ENCODE results near the gene HS3ST4.
"Not testable (repeated sequence)": the region's sequence is repeated elsewhere in the genome, so short reads cannot be mapped to it uniquely, and the experiment has no call there.

The HS3ST4 gene

GRCh38 chr16:25734430-25735385 lies 42.9 kb downstream of the HS3ST4 start:
- no peak for FAIRE-seq

DNA sequence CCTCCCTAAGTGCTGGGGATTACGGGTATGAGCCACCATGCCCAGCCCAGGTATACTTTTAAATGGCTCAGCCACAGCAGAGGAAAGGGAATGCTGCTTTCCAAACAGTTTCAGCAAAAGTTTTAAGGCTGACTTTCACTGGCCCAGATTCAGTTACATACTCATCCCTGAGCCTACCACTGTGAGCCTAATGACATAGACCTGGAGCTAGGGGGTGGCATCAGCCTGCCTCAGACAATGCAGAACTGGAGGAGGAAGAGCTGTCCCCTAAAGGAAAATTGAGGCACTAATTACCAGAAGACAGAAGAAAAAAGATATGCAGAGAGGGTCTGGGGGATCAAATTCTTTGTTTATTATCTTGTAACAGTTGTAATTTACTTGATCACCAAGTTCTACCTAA lies 43.9 kb downstream of the HS3ST4 start:
- no peak for FAIRE-seq

GRCh38 chr16:25747160-25747758 lies 55.5 kb downstream of the HS3ST4 start:
- FAIRE-seq = no peak

DNA sequence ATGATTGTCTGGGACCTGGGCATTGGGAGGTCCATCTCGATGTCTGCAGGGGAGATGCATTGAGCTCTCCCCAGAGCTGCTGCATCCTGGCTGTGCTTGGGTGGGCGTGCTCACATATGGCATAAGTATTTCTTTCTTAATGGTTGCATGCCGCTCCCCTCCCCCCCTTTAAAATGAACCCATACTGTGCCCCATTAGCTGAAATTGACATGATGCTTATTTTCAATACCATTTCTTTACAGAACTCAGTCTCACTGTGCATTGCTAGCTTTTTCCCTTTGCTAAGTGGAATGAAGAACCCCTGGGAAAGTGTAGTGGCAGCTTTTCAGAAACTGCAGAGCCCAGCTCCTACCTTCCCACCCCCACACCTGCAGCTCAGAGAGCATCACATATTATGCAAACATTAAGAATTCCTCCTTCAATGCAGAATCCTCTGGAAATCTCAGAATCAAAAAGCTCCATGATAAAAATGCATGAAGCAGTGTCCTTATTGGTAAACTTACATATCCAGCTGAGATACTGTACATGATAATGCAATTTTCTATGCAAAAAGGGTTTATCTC lies 56.4 kb downstream of the HS3ST4 start:
- FAIRE-seq = no peak

DNA sequence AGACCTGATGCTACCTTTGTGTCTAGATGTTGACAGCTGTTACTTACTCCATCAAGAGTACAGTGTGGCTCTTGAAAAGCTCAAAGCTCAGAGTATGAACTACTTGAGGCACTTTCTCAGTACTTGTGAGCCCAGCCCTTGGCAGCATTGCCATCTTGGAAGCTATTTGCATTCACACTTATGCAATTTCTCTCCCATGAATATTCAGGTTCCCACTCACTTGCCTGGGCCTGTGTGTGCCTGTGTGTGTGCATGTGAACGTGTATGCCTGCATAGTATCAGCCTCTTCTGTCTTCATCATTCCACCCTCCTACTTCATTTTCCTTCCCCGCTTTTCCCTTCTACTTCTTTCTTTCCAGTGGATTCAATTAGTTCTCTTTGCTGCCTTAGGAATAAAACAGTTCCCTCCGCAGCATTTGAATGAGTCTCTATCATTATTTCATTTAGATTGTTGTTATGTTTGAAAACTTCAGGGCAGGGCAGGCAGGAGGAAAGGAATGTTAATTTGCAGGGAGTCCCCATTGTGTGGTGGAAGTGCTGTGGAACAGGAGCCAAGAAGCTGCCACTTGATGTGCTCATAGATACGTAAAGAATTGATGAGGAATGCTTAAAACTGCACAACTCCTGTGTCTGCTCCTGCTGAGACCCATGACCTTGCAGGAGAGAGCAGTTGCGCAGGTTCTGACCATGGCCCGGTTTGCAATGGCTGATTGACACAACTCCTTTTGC lies 58.9 kb downstream of the HS3ST4 start:
- FAIRE-seq = no peak

DNA sequence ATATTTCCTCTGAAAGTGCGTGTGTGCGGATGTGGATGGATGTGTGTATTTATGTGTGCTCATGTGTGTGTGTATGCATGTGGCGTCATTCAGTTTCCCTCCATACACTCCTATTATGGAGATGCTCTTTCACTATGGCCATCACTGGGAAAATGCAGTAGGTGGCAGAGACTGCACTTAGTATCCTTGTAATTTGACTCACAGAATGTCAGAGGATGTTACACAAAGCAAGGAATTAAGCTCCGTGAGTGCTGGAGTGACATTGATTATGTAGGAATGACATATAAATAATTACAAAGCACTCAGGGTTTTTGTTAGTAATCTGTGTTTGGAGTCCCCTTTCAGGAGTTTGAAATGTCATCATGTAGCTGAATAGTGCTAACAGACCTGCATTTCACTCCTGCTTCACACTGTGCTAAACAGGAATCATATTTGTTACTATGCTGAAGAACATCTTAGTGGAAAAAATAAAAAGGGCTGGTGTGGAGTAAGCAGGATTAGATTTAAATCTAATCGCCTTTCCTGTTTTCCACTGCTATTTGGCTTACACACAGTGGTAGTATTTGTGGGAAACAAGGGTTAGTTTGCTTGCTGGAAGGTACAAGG lies 59.6 kb downstream of the HS3ST4 start:
- no peak for FAIRE-seq

GRCh38 chr16:25764466-25764865 lies 72.7 kb downstream of the HS3ST4 start:
- no peak for FAIRE-seq

DNA sequence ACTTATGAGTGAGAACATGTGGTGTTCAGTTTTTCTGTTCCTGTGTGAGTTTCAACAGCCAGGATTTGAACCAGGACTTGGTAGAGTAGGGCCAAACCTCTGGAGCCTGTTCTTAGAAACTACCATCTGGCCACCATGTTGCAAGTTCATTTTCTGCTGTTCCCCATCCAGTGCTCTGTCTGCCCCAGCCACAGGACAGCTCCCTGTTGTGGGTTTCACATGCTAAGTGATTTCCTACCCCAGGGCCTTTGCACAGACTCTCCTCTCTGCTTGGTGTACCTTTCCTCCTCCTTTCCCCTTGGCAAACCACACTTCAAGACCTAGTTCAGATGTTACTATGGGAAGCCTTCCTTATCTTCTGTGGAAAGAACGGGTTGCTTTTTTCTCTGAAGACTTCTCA lies 79.5 kb downstream of the HS3ST4 start:
- no peak for FAIRE-seq

GRCh38 chr16:25771812-25772568 lies 80.2 kb downstream of the HS3ST4 start:
- FAIRE-seq = no peak

DNA sequence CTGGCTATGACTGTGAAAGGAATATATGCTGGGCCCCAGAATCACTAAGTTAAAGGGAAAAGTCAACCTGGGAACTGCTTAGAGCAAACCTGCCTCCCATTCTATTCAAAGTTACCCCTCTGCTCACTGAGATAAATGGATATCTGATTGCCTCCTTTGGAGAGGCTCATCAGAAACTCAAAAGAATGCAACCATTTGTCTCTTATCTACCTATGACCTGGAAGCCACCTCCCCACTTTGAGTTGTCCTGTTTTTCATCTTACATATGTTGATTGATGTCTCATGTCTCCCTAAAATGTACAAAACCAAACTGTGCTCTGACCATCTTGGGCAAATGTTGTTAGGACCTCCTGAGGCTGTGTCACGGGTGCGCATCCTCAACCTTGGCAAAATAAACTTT lies 84.5 kb downstream of the HS3ST4 start:
- FAIRE-seq = not testable (repeated sequence)

- no peak for FAIRE-seq
Observed at GRCh38 chr16:25783226-25783625, 91.5 kb downstream of the HS3ST4 start.

- FAIRE-seq = no peak
Observed at GRCh38 chr16:25785361-25785760, 93.6 kb downstream of the HS3ST4 start.

GRCh38 chr16:25786748-25787147 lies 95.0 kb downstream of the HS3ST4 start:
- FAIRE-seq = no peak

DNA sequence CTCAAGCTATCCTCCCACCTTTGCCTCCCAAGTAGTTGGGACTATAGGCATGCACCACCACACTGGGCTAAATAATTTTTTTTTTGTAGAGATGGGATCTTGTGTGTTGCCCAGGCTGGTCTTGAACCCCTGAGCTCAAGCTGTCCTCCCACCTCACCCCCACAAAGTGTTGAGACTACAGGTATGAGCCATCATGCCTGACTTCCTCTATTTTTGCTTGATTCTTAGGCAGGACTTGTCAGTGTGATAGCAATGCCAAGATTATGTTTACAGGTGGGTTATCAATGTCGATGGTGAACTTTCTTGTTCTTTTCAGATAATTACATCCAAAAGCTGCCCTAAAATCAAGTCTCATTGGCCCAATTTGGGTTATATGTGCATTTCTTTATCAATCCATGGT lies 96.9 kb downstream of the HS3ST4 start:
- no peak for FAIRE-seq

DNA sequence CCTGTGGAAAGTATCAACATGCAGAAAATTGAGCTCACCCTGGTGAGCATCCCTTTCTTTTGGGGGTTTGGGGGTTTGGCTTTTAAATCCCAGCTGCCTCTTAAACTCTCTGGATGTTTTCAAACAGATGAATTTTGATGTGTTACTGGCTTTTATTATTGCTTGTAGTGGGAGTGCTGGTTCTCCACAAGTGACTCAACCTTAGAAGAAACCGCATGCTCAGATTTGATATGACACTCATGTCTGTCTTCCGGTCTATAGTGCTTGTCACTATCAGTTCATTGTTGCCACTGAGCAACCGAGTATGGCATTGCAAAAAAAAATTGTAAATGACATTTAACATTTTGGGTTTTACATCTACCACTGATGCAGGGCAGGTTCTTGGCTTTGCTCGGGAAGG lies 104.5 kb downstream of the HS3ST4 start:
- no peak for FAIRE-seq

GRCh38 chr16:25798065-25798464 lies 106.3 kb downstream of the HS3ST4 start:
- no peak for FAIRE-seq

DNA sequence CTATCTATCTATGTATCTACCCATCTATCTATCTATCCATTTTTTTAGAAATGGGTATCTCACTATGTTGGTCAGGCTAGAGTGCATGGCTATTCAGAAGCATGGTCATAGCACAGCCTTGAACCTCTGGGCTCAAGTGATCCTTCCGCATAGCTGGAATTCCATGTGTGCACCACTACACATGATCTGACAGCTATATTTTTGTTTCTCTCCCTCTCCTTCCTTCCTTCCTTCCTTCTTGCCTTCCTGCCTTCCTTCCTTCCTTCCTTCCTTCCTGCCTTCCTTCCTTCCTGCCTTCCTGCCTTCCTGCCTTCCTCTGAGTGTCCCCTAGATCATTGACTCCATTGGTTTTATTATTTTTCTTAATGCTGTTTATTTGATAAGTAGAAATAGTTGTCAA lies 108.1 kb downstream of the HS3ST4 start:
- no peak for FAIRE-seq

GRCh38 chr16:25812215-25812614 lies 120.5 kb downstream of the HS3ST4 start:
- no peak for FAIRE-seq

DNA sequence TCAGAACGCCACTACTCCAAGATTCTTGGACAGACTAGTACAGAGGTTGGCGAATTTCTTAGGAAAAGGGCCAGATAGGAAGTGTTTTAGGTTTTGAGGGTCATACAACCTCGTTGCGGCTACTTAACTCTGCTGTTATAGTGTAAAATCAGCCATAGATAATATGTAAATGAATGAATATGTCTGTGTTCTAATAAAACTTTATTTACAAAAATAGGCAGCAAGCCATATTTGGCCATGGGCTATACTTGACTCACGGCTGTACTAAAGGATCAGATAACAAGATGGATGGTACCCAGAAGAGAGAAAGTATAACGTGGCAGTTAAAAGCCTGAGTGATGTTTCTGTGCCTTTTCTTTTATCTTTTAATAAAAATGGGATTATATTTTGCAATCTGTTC lies 125.5 kb downstream of the HS3ST4 start:
- FAIRE-seq = no peak

- FAIRE-seq = no peak
Observed at GRCh38 chr16:25817876-25818275, 126.1 kb downstream of the HS3ST4 start.

GRCh38 chr16:25823891-25824290 lies 132.1 kb downstream of the HS3ST4 start:
- no peak for FAIRE-seq

DNA sequence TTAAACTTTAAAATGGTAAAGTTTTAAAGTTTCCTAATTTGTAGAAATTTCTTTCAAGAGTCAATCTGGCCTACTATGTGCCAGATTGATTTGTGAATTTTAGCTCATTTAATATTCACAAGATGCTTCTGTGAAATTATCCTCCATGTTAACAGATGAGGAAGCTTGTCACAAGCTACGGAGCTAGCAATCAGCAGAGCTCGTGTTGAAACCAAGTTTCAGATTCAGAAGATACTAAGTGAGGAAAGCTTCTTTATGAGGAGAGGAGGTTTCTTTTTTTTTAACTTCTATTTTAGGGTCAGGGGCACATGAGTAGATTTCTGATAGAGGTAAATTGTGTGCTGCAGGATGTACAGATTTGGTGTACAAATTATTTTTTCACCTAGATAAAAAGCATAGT lies 135.9 kb downstream of the HS3ST4 start:
- no peak for FAIRE-seq

Measured in colon (tissue), 2 donors.